IMR-90 (cell line): Measurements from ENCODE around the gene CDC5L. TPM values are rescaled to one million over a fixed set of nuclear protein-coding genes. Genes with fewer than 3 reads are reported as not detected.

ENCODE experiments used
- ATAC-seq: fragments of 200-7000 bp; cut with Tn5 transposase; 2 replicates; pipeline ENCODE4 v1.9.1; 2020; ENCODE audit warnings: low read depth, mild to moderate bottlenecking, moderate library complexity
- BruUV-seq: library from RNA; stranded (reverse); fragments of 400-500 nt; replicated peaks from 2 replicates; lab custom pipeline; 2021; lab: Mats Ljungman, UMichigan
- CTCF ChIA-PET: fragments of 300-600 bp; formaldehyde crosslinking; extraction: SDS; loops from one replicate; lab custom pipeline; 2021; ENCODE audit warnings: antibody characterized with exemption; lab: Yijun Ruan, JAX
- POLR2A ChIA-PET: fragments of 300-600 bp; sonication (Branson Sonifier 250); formaldehyde crosslinking; loops from one replicate; lab custom pipeline; 2022; ENCODE audit warnings: antibody characterized with exemption; ENCODE audit not compliant: unreplicated experiment; lab: Charles Lee
- DNase-seq: peaks from one replicate; pipeline ENCODE4 v3.0.0; 2013
- H2AFZ ChIP-seq: replicated peaks from 2 replicates; pipeline ENCODE3; 2013; ENCODE audit warnings: low read length, mild to moderate bottlenecking; ENCODE audit not compliant: poor library complexity
- H2AK5ac ChIP-seq: 2 replicates; pipeline ENCODE4 v1.6.1; 2013; ENCODE audit warnings: low read depth, low read length, inconsistent platforms
- H2AK9ac ChIP-seq: replicated peaks from 2 replicates; pipeline ENCODE3; 2013; ENCODE audit warnings: mild to moderate bottlenecking, low read depth, low read length, moderate library complexity; ENCODE audit not compliant: poor library complexity
- H2BK120ac ChIP-seq: 2 replicates; pipeline ENCODE4 v1.6.1; 2013; ENCODE audit warnings: low read depth, low read length, inconsistent platforms
- H2BK15ac ChIP-seq: 3 replicates; pipeline ENCODE4 v1.6.1; 2013; ENCODE audit warnings: low read depth, low read length, inconsistent platforms
- H2BK20ac ChIP-seq: 2 replicates; pipeline ENCODE4 v1.6.1; 2013; ENCODE audit warnings: low read depth, mild to moderate bottlenecking, inconsistent platforms, low read length, moderate library complexity
- H2BK5ac ChIP-seq: 2 replicates; pipeline ENCODE4 v1.6.1; 2013; ENCODE audit warnings: mild to moderate bottlenecking, low read depth, low read length, inconsistent platforms; ENCODE audit not compliant: poor library complexity, severe bottlenecking
- H3K14ac ChIP-seq: replicated peaks from 2 replicates; pipeline ENCODE4 v1.6.1; 2013; ENCODE audit warnings: low read depth, low read length, inconsistent platforms
- H3K18ac ChIP-seq: 2 replicates; pipeline ENCODE4 v1.6.1; 2013; ENCODE audit warnings: low read depth, low read length, control low read depth
- H3K23ac ChIP-seq: 2 replicates; pipeline ENCODE4 v1.6.1; 2013; ENCODE audit warnings: low read depth, low read length, inconsistent platforms
- H3K27ac ChIP-seq: 2 replicates; pipeline ENCODE4 v1.5.1; 2013; ENCODE audit warnings: mild to moderate bottlenecking, control low read depth, low read length; ENCODE audit not compliant: insufficient read depth
- H3K27me3 ChIP-seq: 2 replicates; pipeline ENCODE4 v1.6.1; 2013; ENCODE audit warnings: low read length; ENCODE audit not compliant: control insufficient read depth, insufficient read depth
- H3K36me3 ChIP-seq: 2 replicates; pipeline ENCODE4 v1.6.1; 2013; ENCODE audit warnings: low read length, mixed read lengths; ENCODE audit not compliant: control insufficient read depth, insufficient read depth
- H3K4ac ChIP-seq: 2 replicates; pipeline ENCODE4 v1.6.1; 2013; ENCODE audit warnings: low read depth, low read length, inconsistent platforms
- H3K4me1 ChIP-seq: 2 replicates; pipeline ENCODE4 v1.6.1; 2013; ENCODE audit warnings: low read length, mixed read lengths; ENCODE audit not compliant: control insufficient read depth, insufficient read depth
- H3K4me2 ChIP-seq: 2 replicates; pipeline ENCODE4 v1.6.1; 2013; ENCODE audit warnings: low read depth, mild to moderate bottlenecking, control low read depth, low read length, moderate library complexity
- H3K4me3 ChIP-seq: 2 replicates; pipeline ENCODE4 v1.5.1; 2013; ENCODE audit warnings: low read depth, mild to moderate bottlenecking, control low read depth, low read length, moderate library complexity; ENCODE audit not compliant: insufficient read depth
- H3K56ac ChIP-seq: 2 replicates; pipeline ENCODE4 v1.6.1; 2013; ENCODE audit warnings: low read length, inconsistent platforms; ENCODE audit not compliant: insufficient read depth; ENCODE audit errors: extremely low read depth
- H3K79me1 ChIP-seq, 2 experiments: 2 replicates each; pipeline ENCODE4 v1.6.1; 2013; ENCODE audit warnings: low read length in 2 of 2, inconsistent platforms in 1 of 2, low read depth in 1 of 2
- H3K9ac ChIP-seq: 2 replicates; pipeline ENCODE4 v1.6.1; 2013; ENCODE audit warnings: low read depth, low read length, control low read depth
- H3K9me1 ChIP-seq: 2 replicates; pipeline ENCODE4 v1.6.1; 2013; ENCODE audit warnings: low read length, inconsistent platforms; ENCODE audit not compliant: insufficient read depth
- H3K9me3 ChIP-seq: 2 replicates; pipeline ENCODE4 v1.6.1; 2013; ENCODE audit warnings: low read length; ENCODE audit not compliant: control insufficient read depth, insufficient read depth
- H4K20me1 ChIP-seq: 2 replicates; pipeline ENCODE4 v1.6.1; 2013; ENCODE audit warnings: low read length, inconsistent platforms; ENCODE audit not compliant: insufficient read depth
- H4K5ac ChIP-seq: 2 replicates; pipeline ENCODE4 v1.6.1; 2013; ENCODE audit warnings: mild to moderate bottlenecking, low read depth, low read length, control low read depth
- H4K8ac ChIP-seq, 2 experiments: 2 replicates each; pipeline ENCODE4 v1.6.1; 2013; ENCODE audit warnings: low read depth in 2 of 2, low read length in 2 of 2, control low read depth in 1 of 2, inconsistent platforms in 1 of 2
- H4K91ac ChIP-seq: 2 replicates; pipeline ENCODE4 v1.6.1; 2013; ENCODE audit warnings: low read depth, low read length, inconsistent platforms; ENCODE audit not compliant: insufficient read depth
- CEBPB ChIP-seq: IDR thresholded peaks from 2 replicates; pipeline ENCODE4 v1.6.1; 2012; ENCODE audit warnings: low read depth, low read length, improper control_type of control experiment
- CTCF ChIP-seq: conservative IDR thresholded peaks from 2 replicates; pipeline ENCODE4 v1.5.1; 2012; ENCODE audit warnings: mild to moderate bottlenecking, low read depth, low read length, improper control_type of control experiment
- MAFK ChIP-seq: IDR thresholded peaks from 2 replicates; pipeline ENCODE4 v1.6.1; 2012; ENCODE audit warnings: low read depth, low read length, improper control_type of control experiment
- RAD21 ChIP-seq: IDR thresholded peaks from 2 replicates; pipeline ENCODE4 v1.6.1; 2012; ENCODE audit warnings: low read length, improper control_type of control experiment
- RFX5 ChIP-seq: IDR thresholded peaks from 2 replicates; pipeline ENCODE4 v1.8.0; 2012; ENCODE audit warnings: low read depth, mild to moderate bottlenecking, low read length, moderate library complexity
- WGBS, 2 experiments: methylation state at CpG; one replicate each; pipeline versions ENCODE4 v1.1.5 to v1.1.7; 2013; ENCODE audit warnings: missing lambda C conversion rate in 2 of 2; ENCODE audit not compliant: insufficient read length in 1 of 2; ENCODE audit errors: extremely low coverage in 2 of 2; 5-methylcytosine and 5-hydroxymethylcytosine counted together
- dilution Hi-C: fragments of 300-500 bp; cut with HindIII; formaldehyde crosslinking; loops from one replicate; pipeline ENCODE4 v1.14.3; 2018; ENCODE audit warnings: low sequenced_read_pairs; ENCODE audit not compliant: unreplicated experiment
- in situ Hi-C: fragments of 300-500 bp; cut with MboI; formaldehyde crosslinking; loops from 3 replicates; pipeline ENCODE4 v1.14.3; 2019; ENCODE audit warnings: low sequenced_read_pairs, inconsistent platforms, mixed read lengths
- intact Hi-C: fragments of 100-400 bp; cut with micrococcal nuclease; formaldehyde crosslinking; loops from 2 replicates; pipeline ENCODE4 v1.10.0; 2022
- polyA plus RNA-seq, 3 experiments: library from polyadenylated mRNA; depleted of rRNA; stranded (reverse); fragments of >200 nt; gene quantifications; 2 replicates each; pipeline ENCODE4 v1.2.3, GENCODE V29; 2012; ENCODE audit warnings: low replicate concordance in 1 of 3
- total RNA-seq: library from RNA; depleted of rRNA; stranded (reverse); fragments of >200 nt; gene quantifications from 2 replicates; pipeline ENCODE4 v1.2.3, GENCODE V29; 2012

CDC5L gene
- total and polyA plus RNA-seq, 2 of the 4 experiments (the other 2 are of a cell fraction): 9.9 to 17.7 TPM

DNA sequence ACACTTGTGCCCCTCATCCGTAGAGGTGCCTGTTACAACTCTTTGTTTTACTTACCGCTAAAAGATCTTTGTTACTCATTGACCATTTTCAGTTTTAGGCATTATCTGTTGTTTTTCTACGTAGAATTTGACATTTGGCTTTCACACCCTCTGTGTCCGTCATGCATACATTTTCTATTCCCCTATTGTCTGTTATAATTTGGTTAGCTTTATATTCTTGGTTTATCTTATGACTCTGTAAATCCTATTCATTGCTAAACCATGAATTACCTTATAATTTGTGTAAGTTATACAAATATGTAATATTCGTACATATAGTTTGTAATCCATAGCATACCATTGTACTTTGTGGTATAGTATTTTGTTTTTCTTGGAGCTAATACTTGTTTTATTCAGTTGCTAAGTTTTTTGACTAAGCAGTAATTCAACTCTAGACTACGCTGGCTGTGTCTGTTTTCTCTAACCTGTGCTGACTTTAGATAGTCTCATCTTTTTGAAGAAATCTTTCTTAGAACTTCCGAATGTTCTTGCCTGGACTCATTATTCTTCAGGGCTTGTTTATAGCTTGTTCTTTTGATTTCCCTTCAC is 21.8 kb downstream of the CDC5L start:
- Histone ChIP-seq H4K91ac (no peak overlapping the region), H3K9me3 (no peaks in the 10 kb centered on the region), H4K5ac (no peak overlapping the region), H2AK9ac (no peak overlapping the region), H3K27me3 (no peaks in the 10 kb centered on the region), H4K20me1 (peaks cover 3% of the 10 kb centered on the region; the same call in 1 of the 2 replicates), H2BK120ac (no peak overlapping the region), H2AFZ (no peak overlapping the region), H2AK5ac (no peak overlapping the region), H3K9me1 (0 out of 2 replicates have a peak, but pooled peaks cover 3% of the 10 kb centered on the region), H3K36me3 (peaks cover 29% of the 10 kb centered on the region), H3K56ac (no peak overlapping the region), H3K27ac (no peak overlapping the region), H2BK15ac (no peak overlapping the region), H3K18ac (no peak overlapping the region), H3K4me3 (no peak overlapping the region), H3K79me1 (peaks cover 27 to 32% of the 10 kb centered on the region in 2 experiments), H3K4ac (no peak overlapping the region), H3K23ac (no peak overlapping the region), H2BK20ac (no peak overlapping the region), H3K9ac (no peak overlapping the region), H3K4me2 (no peak overlapping the region), H3K4me1 (no peaks in the 10 kb centered on the region), H2BK5ac (no peak overlapping the region), H4K8ac (no peak overlapping the region), H3K14ac (no peak overlapping the region)
- TF ChIP-seq RFX5 (no peak), CEBPB (no peak), CTCF (no peak), RAD21 (no peak), MAFK (no peak)
- BruUV-seq: no TSS peak
- 100% methylated on average over 1 of the region's 7 CpGs; no CpG with 5 or more reads in 1 of the 2 experiments for WGBS, 2 experiments
- intact Hi-C loops: no loop called here
- ATAC-seq (no peak), DNase-seq (no peak)
- ChIA-PET CTCF (interaction anchor here (0.6 to 0.7 kb wide), 2 partner anchors 90 to 839 kb away, joined by 3 to 7 read pairs; no protein-coding TSS in a partner anchor), POLR2A (no interaction called here)
- in situ Hi-C loops: no loop called here
- dilution Hi-C loops: no loop called here
